Measurements from ENCODE around the gene GNAL.
"Not testable (repeated sequence)": the region's sequence is repeated elsewhere in the genome, so short reads cannot be mapped to it uniquely, and the experiment has no call there.

DNA sequence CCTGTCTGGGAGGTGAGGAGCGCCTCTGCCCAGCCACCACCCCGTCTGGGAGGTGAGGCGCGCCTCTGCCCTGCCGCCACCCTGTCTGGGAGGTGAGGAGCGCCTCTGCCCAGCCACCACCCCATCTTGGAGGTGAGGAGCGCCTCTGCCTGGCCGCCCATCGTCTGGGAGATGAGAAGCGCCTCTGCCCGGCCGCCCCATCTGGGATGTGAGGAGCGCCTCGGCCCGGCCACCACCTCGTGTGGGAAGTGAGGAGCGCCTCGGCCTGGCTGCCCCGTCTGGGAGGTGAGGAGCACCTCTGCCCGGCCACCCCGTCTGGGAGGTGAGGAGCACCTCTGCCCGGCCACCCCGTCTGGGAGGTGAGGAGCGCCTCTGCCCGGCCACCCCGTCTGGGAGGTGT, 41.3 kb upstream of the GNAL start:
- TF ChIP-seq, protein P1, sequence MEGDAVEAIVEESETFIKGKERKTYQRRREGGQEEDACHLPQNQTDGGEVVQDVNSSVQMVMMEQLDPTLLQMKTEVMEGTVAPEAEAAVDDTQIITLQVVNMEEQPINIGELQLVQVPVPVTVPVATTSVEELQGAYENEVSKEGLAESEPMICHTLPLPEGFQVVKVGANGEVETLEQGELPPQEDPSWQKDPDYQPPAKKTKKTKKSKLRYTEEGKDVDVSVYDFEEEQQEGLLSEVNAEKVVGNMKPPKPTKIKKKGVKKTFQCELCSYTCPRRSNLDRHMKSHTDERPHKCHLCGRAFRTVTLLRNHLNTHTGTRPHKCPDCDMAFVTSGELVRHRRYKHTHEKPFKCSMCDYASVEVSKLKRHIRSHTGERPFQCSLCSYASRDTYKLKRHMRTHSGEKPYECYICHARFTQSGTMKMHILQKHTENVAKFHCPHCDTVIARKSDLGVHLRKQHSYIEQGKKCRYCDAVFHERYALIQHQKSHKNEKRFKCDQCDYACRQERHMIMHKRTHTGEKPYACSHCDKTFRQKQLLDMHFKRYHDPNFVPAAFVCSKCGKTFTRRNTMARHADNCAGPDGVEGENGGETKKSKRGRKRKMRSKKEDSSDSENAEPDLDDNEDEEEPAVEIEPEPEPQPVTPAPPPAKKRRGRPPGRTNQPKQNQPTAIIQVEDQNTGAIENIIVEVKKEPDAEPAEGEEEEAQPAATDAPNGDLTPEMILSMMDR (IDR thresholded peaks at IDR 0.05), result not testable (repeated sequence)
- TF ChIP-seq POLR2A (IDR thresholded peaks at IDR 0.05), result not testable (repeated sequence)
